Breast epithelium (tissue), 3 donors: Measurements from ENCODE around the gene PTPRN2.

ENCODE experiments used
- POLR2AphosphoS5 ChIP-seq, 3 donors: sonication (generic); formaldehyde crosslinking; IDR thresholded peaks; one replicate each; pipeline ENCODE4 v1.6.1; 2017; ENCODE audit warnings: antibody characterized with exemption in 3 of 3
- TF ChIP-seq, protein P1 (sequence below), 3 donors: fragments of 450-650 bp; IDR thresholded peaks; one replicate each; pipeline ENCODE4 v1.5.1; 2016 to 2017; ENCODE audit warnings: antibody characterized with exemption in 3 of 3, mild to moderate bottlenecking in 3 of 3, moderate library complexity in 3 of 3

DNA sequence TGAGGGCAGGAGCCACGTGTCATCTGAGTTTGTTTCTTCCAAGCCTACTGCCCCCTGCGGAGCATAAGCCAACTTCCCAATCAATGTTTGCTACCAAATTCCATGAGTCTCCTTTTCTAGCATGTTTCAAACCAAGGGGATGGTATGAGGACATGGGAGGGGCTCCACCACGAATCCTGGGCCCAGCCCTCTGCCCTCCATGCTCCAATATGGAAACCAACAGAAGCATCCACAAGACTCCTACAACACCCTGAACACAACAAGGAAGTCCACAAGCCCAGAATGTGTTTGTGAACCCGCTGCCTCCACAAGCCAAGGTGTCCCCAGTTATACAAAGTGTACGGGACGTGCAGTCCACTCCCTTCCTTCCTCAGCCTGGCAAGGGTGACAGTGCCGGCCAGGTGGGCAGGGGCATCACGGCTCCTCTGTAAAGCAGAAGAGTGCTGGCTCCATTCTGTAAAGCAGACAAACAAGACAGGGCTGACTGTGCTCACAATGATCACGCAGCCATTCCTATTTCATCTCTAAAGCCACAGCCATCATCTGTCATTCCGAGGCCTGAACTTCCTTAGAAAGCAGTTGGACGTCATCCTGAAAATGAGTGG is 466.1 kb downstream of the PTPRN2 start:
- no peak for TF ChIP-seq POLR2AphosphoS5 (IDR thresholded peaks at IDR 0.05)
- TF ChIP-seq, protein P1, sequence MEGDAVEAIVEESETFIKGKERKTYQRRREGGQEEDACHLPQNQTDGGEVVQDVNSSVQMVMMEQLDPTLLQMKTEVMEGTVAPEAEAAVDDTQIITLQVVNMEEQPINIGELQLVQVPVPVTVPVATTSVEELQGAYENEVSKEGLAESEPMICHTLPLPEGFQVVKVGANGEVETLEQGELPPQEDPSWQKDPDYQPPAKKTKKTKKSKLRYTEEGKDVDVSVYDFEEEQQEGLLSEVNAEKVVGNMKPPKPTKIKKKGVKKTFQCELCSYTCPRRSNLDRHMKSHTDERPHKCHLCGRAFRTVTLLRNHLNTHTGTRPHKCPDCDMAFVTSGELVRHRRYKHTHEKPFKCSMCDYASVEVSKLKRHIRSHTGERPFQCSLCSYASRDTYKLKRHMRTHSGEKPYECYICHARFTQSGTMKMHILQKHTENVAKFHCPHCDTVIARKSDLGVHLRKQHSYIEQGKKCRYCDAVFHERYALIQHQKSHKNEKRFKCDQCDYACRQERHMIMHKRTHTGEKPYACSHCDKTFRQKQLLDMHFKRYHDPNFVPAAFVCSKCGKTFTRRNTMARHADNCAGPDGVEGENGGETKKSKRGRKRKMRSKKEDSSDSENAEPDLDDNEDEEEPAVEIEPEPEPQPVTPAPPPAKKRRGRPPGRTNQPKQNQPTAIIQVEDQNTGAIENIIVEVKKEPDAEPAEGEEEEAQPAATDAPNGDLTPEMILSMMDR (IDR thresholded peaks at IDR 0.05): no peak
